ENCODE results near the gene CCDC177.

Gene CCDC177

GRCh38 chr14:69574263-69574953 lies at the start of gene CCDC177:
TSS of gene CCDC177 (minus strand) at chr14:69574871. CDS start at chr14:69573622, 1,249 bp downstream.
- FAIRE-seq (peak; percentile 47), DNase-seq (ENCODE audit: extremely low spot score, insufficient read length, low read depth) (peak; percentile 62)

- DNase-seq (ENCODE audit: extremely low spot score, insufficient read length, low read depth), result no peak
- FAIRE-seq, result no peak
Measured at GRCh38 chr14:69624136-69624535, 49.5 kb upstream of the CCDC177 start.

- FAIRE-seq, result no peak
- DNase-seq (ENCODE audit: extremely low spot score, insufficient read length, low read depth), result no peak
Measured at GRCh38 chr14:69620981-69621380, 46.3 kb upstream of the CCDC177 start.

GRCh38 chr14:69620211-69620611 lies 45.5 kb upstream of the CCDC177 start:
- no peak for DNase-seq (ENCODE audit: extremely low spot score, insufficient read length, low read depth)
- peak; percentile 85 for FAIRE-seq

GRCh38 chr14:69619012-69619411 lies 44.3 kb upstream of the CCDC177 start:
- FAIRE-seq (no peak), DNase-seq (ENCODE audit: extremely low spot score, insufficient read length, low read depth) (no peak)

- no peak for DNase-seq (ENCODE audit: extremely low spot score, insufficient read length, low read depth)
- FAIRE-seq, result peak; percentile 21
Measured at GRCh38 chr14:69617796-69618195, 43.1 kb upstream of the CCDC177 start.

- no peak for FAIRE-seq
- no peak for DNase-seq (ENCODE audit: extremely low spot score, insufficient read length, low read depth)
Measured at GRCh38 chr14:69616408-69616773, 41.7 kb upstream of the CCDC177 start.

- peak; percentile 99 for FAIRE-seq
- peak; percentile 36 for DNase-seq (ENCODE audit: extremely low spot score, insufficient read length, low read depth)
Measured at GRCh38 chr14:69615496-69616407, 41.1 kb upstream of the CCDC177 start.

GRCh38 chr14:69615121-69615495 lies 40.4 kb upstream of the CCDC177 start:
- FAIRE-seq (no peak), DNase-seq (ENCODE audit: extremely low spot score, insufficient read length, low read depth) (no peak)

GRCh38 chr14:69614592-69614991 lies 39.9 kb upstream of the CCDC177 start:
- peak; percentile 93 for FAIRE-seq

GRCh38 chr14:69613312-69614073 lies 38.8 kb upstream of the CCDC177 start:
- DNase-seq (ENCODE audit: extremely low spot score, insufficient read length, low read depth) (no peak), FAIRE-seq (peak; percentile 56)

More at GRCh38 chr14:69614592-69614991, 39.9 kb upstream of the CCDC177 start:
- DNase-seq (ENCODE audit: extremely low spot score, insufficient read length, low read depth), result no peak

- peak; percentile 9 for FAIRE-seq
Measured at GRCh38 chr14:69612783-69613130, 38.1 kb upstream of the CCDC177 start.

GRCh38 chr14:69612014-69612782 lies 37.5 kb upstream of the CCDC177 start:
- no peak for DNase-seq (ENCODE audit: extremely low spot score, insufficient read length, low read depth)
- FAIRE-seq, result peak; percentile 44

More at GRCh38 chr14:69612783-69613130, 38.1 kb upstream of the CCDC177 start:
- no peak for DNase-seq (ENCODE audit: extremely low spot score, insufficient read length, low read depth)

GRCh38 chr14:69611172-69612013 lies 36.7 kb upstream of the CCDC177 start, which contains the start of gene SUSD6:
TSS of gene SUSD6 (plus strand) at chr14:69611596. CDS start at chr14:69658593, 46,997 bp downstream.
- DNase-seq (ENCODE audit: extremely low spot score, insufficient read length, low read depth), result peak; percentile 77
- peak; percentile 75 for FAIRE-seq

GRCh38 chr14:69610874-69611171 lies 36.2 kb upstream of the CCDC177 start:
- no peak for DNase-seq (ENCODE audit: extremely low spot score, insufficient read length, low read depth)
- no peak for FAIRE-seq

GRCh38 chr14:69610020-69610873 lies 35.6 kb upstream of the CCDC177 start:
- DNase-seq (ENCODE audit: extremely low spot score, insufficient read length, low read depth), result no peak
- FAIRE-seq, result no peak

- DNase-seq (ENCODE audit: extremely low spot score, insufficient read length, low read depth), result no peak
Measured at GRCh38 chr14:69606258-69607184, 31.9 kb upstream of the CCDC177 start.

More at GRCh38 chr14:69606258-69607184, 31.9 kb upstream of the CCDC177 start:
- no peak for FAIRE-seq

Data from GM18507 (cell line).